K562 (cell line): Measurements from ENCODE around the gene PHLPP2. TPM values are rescaled to one million over a fixed set of nuclear protein-coding genes. Genes with fewer than 3 reads are reported as not detected.

ENCODE experiments used
- ATAC-seq: fragments of 200-7000 bp; cut with Tn5 transposase; 3 replicates; pipeline ENCODE4 v1.9.1; 2020; ENCODE audit warnings: moderate library complexity
- BruUV-seq: library from RNA; stranded (reverse); fragments of 400-500 nt; replicated peaks from 2 replicates; lab custom pipeline; 2021; lab: Mats Ljungman, UMichigan
- CTCF ChIA-PET: fragments of 300-600 bp; formaldehyde crosslinking; extraction: SDS; loops from one replicate; lab custom pipeline; 2021; ENCODE audit warnings: low intra/inter-chr PET ratio; lab: Yijun Ruan, JAX
- POLR2A ChIA-PET: fragments of 300-600, 350-650 bp; sonication (Branson Sonifier 250); formaldehyde crosslinking; extraction: SDS; loops from one replicate; lab custom pipeline; 2021; ENCODE audit warnings: antibody characterized with exemption, inconsistent platforms; lab: Yijun Ruan, JAX
- DNase-seq, 4 experiments: peaks; one replicate each; pipeline versions ENCODE4 v3.0.0 to v3.0.0-alpha.2; 2011 to 2018; ENCODE audit warnings: low spot score in 3 of 4, mixed read lengths in 3 of 4; ENCODE audit errors: extremely low read depth in 1 of 4
- FAIRE-seq: peaks from 2 replicates; lab custom pipeline; 2011; peaks lifted over from hg19 to GRCh38; lab: Jason Lieb, UNC
- H2AFZ ChIP-seq: 2 replicates; pipeline ENCODE4 v1.6.0; 2011; ENCODE audit warnings: low read depth, low read length, control low read depth, inconsistent platforms
- H3K27ac ChIP-seq: fragments of 200-600 bp; 3 replicates; pipeline ENCODE4 v1.8.0; 2011; ENCODE audit warnings: low read depth, mild to moderate bottlenecking, control low read depth, inconsistent platforms, low read length, moderate library complexity, mixed read lengths; ENCODE audit errors: extremely low read depth
- H3K27me3 ChIP-seq, 2 experiments: fragments of 300-600 bp in 1 of 2; 2 replicates in 1 of 2; 3 replicates in 1 of 2; pipeline versions ENCODE4 v1.6.0 to v1.8.0; 2011; ENCODE audit warnings: inconsistent platforms in 2 of 2, low read length in 2 of 2, mild to moderate bottlenecking in 1 of 2, mixed read lengths in 1 of 2, moderate library complexity in 1 of 2; ENCODE audit not compliant: control insufficient read depth in 2 of 2, insufficient read depth in 2 of 2
- H3K36me3 ChIP-seq: fragments of 300-600 bp; 3 replicates; pipeline ENCODE4 v1.8.0; 2011; ENCODE audit warnings: mild to moderate bottlenecking, low read length, inconsistent platforms; ENCODE audit not compliant: control insufficient read depth, insufficient read depth
- H3K4me1 ChIP-seq, 2 experiments: fragments of 200-600 bp in 1 of 2; replicated peaks in 1 of 2; 2 replicates in 1 of 2; 3 replicates in 1 of 2; pipeline versions ENCODE4 v1.5.1 to v1.8.0; 2011; ENCODE audit warnings: inconsistent platforms in 2 of 2, low read length in 2 of 2, mild to moderate bottlenecking in 1 of 2, mixed read lengths in 1 of 2, moderate library complexity in 1 of 2; ENCODE audit not compliant: control insufficient read depth in 2 of 2, insufficient read depth in 2 of 2
- H3K4me2 ChIP-seq: 2 replicates; pipeline ENCODE4 v1.6.1; 2011; ENCODE audit warnings: low read length, control low read depth, inconsistent platforms, mixed read lengths; ENCODE audit not compliant: insufficient read depth
- H3K4me3 ChIP-seq: fragments of 200-600 bp; sonication (generic), shearing (Covaris generic); 2 replicates; pipeline ENCODE4 v1.5.1; 2016; ENCODE audit warnings: control low read depth, inconsistent platforms
- H3K79me2 ChIP-seq: fragments of 200-600 bp; 3 replicates; pipeline ENCODE4 v1.8.0; 2011; ENCODE audit warnings: low read length, inconsistent platforms; ENCODE audit not compliant: control insufficient read depth, insufficient read depth
- H3K9ac ChIP-seq, 2 experiments: 2 replicates each; pipeline versions ENCODE4 v1.6.0 to v1.6.1; 2011; ENCODE audit warnings: low read depth in 2 of 2, low read length in 2 of 2, control low read depth in 1 of 2, inconsistent platforms in 1 of 2, mild to moderate bottlenecking in 1 of 2, mixed read lengths in 1 of 2; ENCODE audit not compliant: insufficient read depth in 1 of 2
- H3K9me1 ChIP-seq: one replicate; pipeline ENCODE4 v1.6.0; 2011; ENCODE audit warnings: inconsistent platforms, mild to moderate bottlenecking, low read length, moderate library complexity; ENCODE audit not compliant: control insufficient read depth, insufficient read depth
- H3K9me3 ChIP-seq: replicated peaks from 2 replicates; pipeline ENCODE4 v1.5.1; 2011; ENCODE audit warnings: low read depth, low read length, inconsistent platforms; ENCODE audit not compliant: control insufficient read depth, insufficient read depth
- H4K20me1 ChIP-seq: replicated peaks from 2 replicates; pipeline ENCODE4 v1.6.1; 2011; ENCODE audit warnings: low read length, inconsistent platforms, mixed read lengths; ENCODE audit not compliant: control insufficient read depth, insufficient read depth
- ADNP ChIP-seq: fragments of 200-800 bp; sonication (Bioruptor generic); IDR thresholded peaks from 2 replicates; pipeline ENCODE4 v1.6.1; 2016; ENCODE audit warnings: missing genetic modification characterization, missing compliant biosample characterization
- BCOR ChIP-seq: fragments of 450-650 bp; IDR thresholded peaks from 2 replicates; pipeline ENCODE4 v1.6.1; 2016
- C11orf30 ChIP-seq: fragments of 450-650 bp; IDR thresholded peaks from 2 replicates; pipeline ENCODE4 v1.6.1; 2016; ENCODE audit warnings: low read depth, mild to moderate bottlenecking
- CEBPG ChIP-seq, 3 experiments: fragments of 200-800 bp in 1 of 3; sonication (Bioruptor generic) in 1 of 3; sonication (generic) in 1 of 3; formaldehyde crosslinking in 1 of 3; IDR thresholded peaks in 2 of 3; conservative IDR thresholded peaks in 1 of 3; 2 replicates each; pipeline versions ENCODE4 v1.6.1 to v1.8.0; 2016 to 2022; ENCODE audit warnings: missing compliant biosample characterization in 2 of 3, missing genetic modification characterization in 2 of 3, mild to moderate bottlenecking in 1 of 3, missing genetic modification reagents in 1 of 3
- CHCHD3 ChIP-seq: fragments of 250-450 bp; sonication (Bioruptor Pico); IDR thresholded peaks from 2 replicates; pipeline ENCODE4 v2.1.2; 2022; ENCODE audit warnings: mild to moderate bottlenecking
- DNMT1 ChIP-seq: fragments of 450-650 bp; IDR thresholded peaks from 2 replicates; pipeline ENCODE4 v1.6.1; 2016; ENCODE audit warnings: antibody characterized with exemption, mild to moderate bottlenecking
- EZH2 ChIP-seq: IDR thresholded peaks from 2 replicates; pipeline ENCODE4 v1.6.1; 2012; ENCODE audit warnings: low read depth, mild to moderate bottlenecking, inconsistent platforms, low read length, borderline replicate concordance
- KDM5B ChIP-seq: fragments of 200-600 bp; sonication (generic); IDR thresholded peaks from 2 replicates; pipeline ENCODE4 v1.6.1; 2012; ENCODE audit warnings: low read depth, mild to moderate bottlenecking, moderate library complexity, low read length, control low read depth, inconsistent platforms; ENCODE audit not compliant: insufficient replicate concordance
- NFE2L1 ChIP-seq: fragments of 450-650 bp; IDR thresholded peaks from 2 replicates; pipeline ENCODE4 v1.6.1; 2016; ENCODE audit warnings: missing genetic modification characterization, low read depth, mild to moderate bottlenecking, missing compliant biosample characterization, moderate library complexity, borderline replicate concordance
- RBFOX2 ChIP-seq: fragments of 200-400 bp; formaldehyde crosslinking; IDR thresholded peaks from 2 replicates; pipeline ENCODE4 v1.6.1; 2017; ENCODE audit warnings: low read depth, mild to moderate bottlenecking, low read length, moderate library complexity
- RFX7 ChIP-seq: fragments of 250-450 bp; sonication (Bioruptor Pico); IDR thresholded peaks from 2 replicates; pipeline ENCODE4 v1.5.1; 2021; ENCODE audit warnings: mild to moderate bottlenecking
- SFPQ ChIP-seq: fragments of 200-400 bp; formaldehyde crosslinking; IDR thresholded peaks from 2 replicates; pipeline ENCODE4 v1.6.1; 2017; ENCODE audit warnings: mild to moderate bottlenecking, low read depth, low read length, moderate library complexity
- SREBF1 ChIP-seq: fragments of 150-350 bp; IDR thresholded peaks from 2 replicates; pipeline ENCODE4 v1.6.1; 2014; ENCODE audit warnings: antibody characterized with exemption, low read depth, low read length, borderline replicate concordance
- TCF7L2 ChIP-seq: fragments of 150-350 bp; IDR thresholded peaks from 2 replicates; pipeline ENCODE4 v1.6.1; 2016; ENCODE audit warnings: low read depth, mild to moderate bottlenecking, low read length, moderate library complexity
- TFAP4 ChIP-seq: sonication (generic); formaldehyde crosslinking; IDR thresholded peaks from 2 replicates; pipeline ENCODE4 v1.8.0; 2022; ENCODE audit warnings: missing genetic modification reagents, mild to moderate bottlenecking, moderate library complexity, borderline replicate concordance
- THAP12 ChIP-seq: fragments of 250-450 bp; sonication (Bioruptor Pico); IDR thresholded peaks from 2 replicates; pipeline ENCODE4 v1.9.0; 2021; ENCODE audit warnings: mild to moderate bottlenecking, inconsistent platforms
- ZBTB17 ChIP-seq: fragments of 450-650 bp; formaldehyde crosslinking; IDR thresholded peaks from 2 replicates; pipeline ENCODE4 v1.4.0; 2020; ENCODE audit warnings: mild to moderate bottlenecking
- ZNF408 ChIP-seq: fragments of 250-450 bp; sonication (Bioruptor Pico); IDR thresholded peaks from 2 replicates; pipeline ENCODE4 v1.4.0; 2020; ENCODE audit warnings: low read depth, mild to moderate bottlenecking, moderate library complexity
- ZNF717 ChIP-seq: fragments of 250-450 bp; sonication (Bioruptor Pico); IDR thresholded peaks from 2 replicates; pipeline ENCODE4 v1.5.0; 2021
- WGBS: fragments of 100-300 bp; shearing (Covaris generic); methylation state at CpG from one replicate; pipeline ENCODE4 v1.1.6; 2016; ENCODE audit warnings: low coverage, mixed read lengths; ENCODE audit not compliant: insufficient coverage; ENCODE audit errors: missing lambda C conversion rate; 5-methylcytosine and 5-hydroxymethylcytosine counted together
- in situ Hi-C: fragments of 300-500 bp; cut with MboI; formaldehyde crosslinking; loops from 4 replicates; pipeline ENCODE4 v1.15.0; 2018; ENCODE audit warnings: inconsistent platforms, mixed read lengths
- intact Hi-C: fragments of 100-400 bp; cut with micrococcal nuclease; formaldehyde crosslinking; loops from 2 replicates; pipeline ENCODE4 v1.14.2; 2022
- polyA plus RNA-seq, 8 experiments: library from polyadenylated mRNA; depleted of rRNA in 4 of 8; stranded (reverse) in 5 of 8; unstranded in 3 of 8; fragments of >200 nt; fragmentation: Nextera tagmentation in 2 of 8; fragmentation: Illumina TruSeq in 1 of 8; extraction: Ambion mirVana in 2 of 8; extraction: Trizol in 1 of 8; gene quantifications; 2 replicates each; pipeline versions ENCODE4 v1.2.1 to v1.2.3, GENCODE V29; 2011 to 2014; ENCODE audit warnings: inconsistent platforms in 1 of 8, missing spikeins in 1 of 8
- total RNA-seq, 7 experiments: library from RNA; depleted of rRNA in 6 of 7; stranded (reverse); fragments of >200 nt in 6 of 7; fragmentation: Illumina TruSeq in 2 of 7; extraction: Trizol in 2 of 7; gene quantifications; 2 replicates each; pipeline versions ENCODE4 v1.2.1 to v1.2.3, GENCODE V29; 2011 to 2021; ENCODE audit warnings: low replicate concordance in 1 of 7

Gene PHLPP2
- total and polyA plus RNA-seq, 9 of the 15 experiments (the other 6 are each of a cell fraction or from before 2014, with no cell fraction given): 0.60 to 7.1 (median 2.6) TPM

GRCh38 chr16:71618429-71618828 lies 106.1 kb downstream of the PHLPP2 start:
- Histone ChIP-seq H4K20me1 (no peaks in the 10 kb centered on the region), H3K9me3 (no peaks in the 10 kb centered on the region), H3K9ac (no peak overlapping the region), H3K9me1 (no peaks in the 10 kb centered on the region), H3K27me3 (peaks cover 0 to 18% of the 10 kb centered on the region in 2 experiments; a peak in 3 of 5 replicates), H3K4me2 (no peak overlapping the region), H3K79me2 (no peaks in the 10 kb centered on the region), H3K36me3 (no peaks in the 10 kb centered on the region), H3K4me1 (no peaks in the 10 kb centered on the region), H2AFZ (no peak overlapping the region), H3K4me3 (no peak overlapping the region), H3K27ac (no peak overlapping the region)
- ChIA-PET POLR2A (interaction anchor here (1.1 kb wide), 1 partner anchor 10 kb away, joined by 3 read pairs; no protein-coding TSS in a partner anchor), CTCF (no interaction called here)
- ATAC-seq: no peak
- in situ Hi-C loops: no loop called here
- FAIRE-seq: no peak
- TF ChIP-seq DNMT1: no peak
- TF ChIP-seq SFPQ: no peak
- no peak for TF ChIP-seq KDM5B
- TF ChIP-seq TFAP4 (CRISPR knock-in tag): no peak
- TF ChIP-seq ZBTB17 (CRISPR knock-in tag): no peak
- TF ChIP-seq SREBF1: no peak
- no peak for TF ChIP-seq TCF7L2
- TF ChIP-seq ZNF717 (CRISPR knock-in tag): no peak
- no peak for TF ChIP-seq CEBPG (CRISPR knock-in tag; IDR thresholded peaks at IDR 0.05)
- TF ChIP-seq CEBPG (tag; conservative IDR thresholded peaks at IDR 0.05 in 1 of 2, IDR thresholded peaks at IDR 0.05 in 1 of 2): no peak
- TF ChIP-seq ZNF408 (CRISPR knock-in tag): no peak
- TF ChIP-seq ADNP (tag): no peak
- TF ChIP-seq RBFOX2: no peak
- no peak for TF ChIP-seq EZH2
- no peak for TF ChIP-seq CHCHD3 (CRISPR knock-in tag)
- no peak for TF ChIP-seq RFX7 (CRISPR knock-in tag)
- no peak for TF ChIP-seq BCOR
- TF ChIP-seq NFE2L1 (tag): no peak
- TF ChIP-seq THAP12 (CRISPR knock-in tag): no peak
- TF ChIP-seq C11orf30: no peak
- intact Hi-C loops: loop anchor here (10.0 kb wide), 1 partner anchor 346 kb away; no protein-coding TSS in a partner anchor
- BruUV-seq: no TSS peak
- 0% methylated on average over 4 of the region's 4 CpGs for WGBS
- no peak for DNase-seq
